Adrenal gland (tissue), 12 donors: Measurements from ENCODE around the gene DEPDC1B. TPM values are rescaled to one million over a fixed set of nuclear protein-coding genes. Genes with fewer than 3 reads are reported as not detected.
"Not testable (repeated sequence)": the region's sequence is repeated elsewhere in the genome, so short reads cannot be mapped to it uniquely, and the experiment has no call there.

Source experiments
- DNase-seq, 7 donors: peaks; one replicate each; pipeline ENCODE4 v3.0.0-alpha.2; 2019 to 2020
- H3K27ac ChIP-seq, 5 donors: fragments of 200-600 bp; sonication (generic) in 4 of 5; 1 replicate in 3 of 5; 2 replicates in 2 of 5; pipeline versions ENCODE4 v1.5.1 to v1.8.0; 2016 to 2020; ENCODE audit warnings: mild to moderate bottlenecking in 1 of 5
- H3K27me3 ChIP-seq: fragments of 200-600 bp; 2 replicates; pipeline ENCODE4 v1.8.0; 2021
- H3K36me3 ChIP-seq, 2 donors: fragments of 200-600 bp; replicated peaks in 1 of 2; 1 replicate in 1 of 2; 2 replicates in 1 of 2; pipeline versions ENCODE4 v1.5.1 to v1.8.0; 2018 to 2022
- H3K4me1 ChIP-seq, 2 donors: fragments of 200-600 bp; replicated peaks in 1 of 2; 1 replicate in 1 of 2; 2 replicates in 1 of 2; pipeline versions ENCODE4 v1.5.1 to v1.8.0; 2018 to 2021
- H3K4me3 ChIP-seq, 4 donors: fragments of 200-600 bp; sonication (generic) in 3 of 4; one replicate each; pipeline ENCODE4 v1.5.1; 2016 to 2018
- H3K9me3 ChIP-seq, 3 donors: fragments of 200-600 bp; sonication (generic) in 1 of 3; replicated peaks in 1 of 3; 1 replicate in 2 of 3; 2 replicates in 1 of 3; pipeline versions ENCODE4 v1.5.1 to v1.8.0; 2016 to 2021
- POLR2A ChIP-seq, 2 donors: fragments of 450-650 bp; IDR thresholded peaks; one replicate each; pipeline ENCODE4 v1.6.1; 2017; ENCODE audit warnings: antibody characterized with exemption in 2 of 2, mild to moderate bottlenecking in 2 of 2, moderate library complexity in 1 of 2
- WGBS, 4 donors: extraction: QIAGEN DNeasy Blood & Tissue Kit in 2 of 4; methylation state at CpG; one replicate each; pipeline versions ENCODE4 v1.1.5 to v1.1.7; 2013 to 2017; 5-methylcytosine and 5-hydroxymethylcytosine counted together
- intact Hi-C, 2 donors: fragments of 100-400 bp; cut with DNase I; formaldehyde crosslinking; loops; one replicate each; pipeline versions ENCODE4 v1.14.1 to v1.15.0; 2022 to 2023
- polyA plus RNA-seq, 3 donors: library from polyadenylated mRNA; stranded (reverse); fragments of 200-250 nt in 2 of 3; fragments of 350-450 nt in 1 of 3; fragmentation: Illumina TruSeq in 1 of 3; extraction: RNeasy Lipid Tissue Mini Kit (QIAGEN cat#74804) in 1 of 3; gene quantifications; one replicate each; pipeline ENCODE4 v1.2.3, GENCODE V29; 2013 to 2014
- total RNA-seq, 9 donors: library from RNA; depleted of rRNA in 4 of 9; stranded (reverse); fragments of >200 nt in 4 of 9; fragments of 120-200 nt in 1 of 9; fragmentation: NEBNext Ultra II Directional in 1 of 9; extraction: Animal tissue kit (Norgen Biotek cat#: 25700) in 1 of 9; gene quantifications; one replicate each; pipeline versions ENCODE4 v1.1.0 to v1.2.4, GENCODE V29; 2013 to 2023
- TF ChIP-seq, protein P1 (sequence below), 6 experiments: fragments of 450-650 bp in 4 of 6; fragments of 200-600 bp in 2 of 6; sonication (generic) in 1 of 6; IDR thresholded peaks; 1 replicate in 5 of 6; 2 replicates in 1 of 6; pipeline versions ENCODE4 v1.5.1 to v1.8.0; 2016 to 2021; ENCODE audit warnings: antibody characterized with exemption in 6 of 6, mild to moderate bottlenecking in 2 of 6, moderate library complexity in 1 of 6
- donor health status: healthy with polysubstance abuse.
- donor health status: Bipolar disorder and iron deficiency.
- donor health status: DM: yes; HTN: yes; CAD: no.
- donor health status: DM: no; HTN: no; CAD: no.
- donor health status: DM: no; HTN: no; CAD: no.
- donor health status: DM: yes; HTN: yes; CAD: no.

The DEPDC1B gene
- total and polyA plus RNA-seq, 12 donors, result 0.08 to 7.0 (median 0.36) TPM; not detected in 1

DNA sequence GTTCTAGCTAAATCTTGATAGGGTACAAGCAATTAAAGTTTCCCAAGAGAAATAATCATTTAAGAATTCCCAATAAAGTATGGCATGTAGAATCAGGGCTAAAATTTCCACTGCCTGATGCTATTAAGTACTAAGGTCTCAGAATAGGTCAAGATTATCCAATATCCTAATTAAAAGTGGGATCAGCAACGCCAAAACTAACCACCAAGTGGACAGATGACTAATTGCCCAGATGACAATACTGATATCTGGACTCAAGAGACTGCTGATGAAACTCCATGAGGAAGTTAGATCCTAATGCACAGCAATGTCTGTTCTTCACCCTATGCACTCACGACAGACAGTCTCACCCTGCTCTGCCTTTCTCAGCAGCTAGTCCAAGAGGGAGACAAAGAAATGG lies 14.3 kb downstream of the DEPDC1B start:
- H3K4me3 ChIP-seq, result no peak overlapping the region
- intact Hi-C loops, result no loop called here
- DNase-seq, result no peak
- no peak overlapping the region for H3K27ac ChIP-seq
- no peaks in the 10 kb centered on the region for H3K36me3 ChIP-seq
- H3K9me3 ChIP-seq, result no peaks in the 10 kb centered on the region
- H3K4me1 ChIP-seq, result no peaks in the 10 kb centered on the region
- H3K27me3 ChIP-seq, result no peaks in the 10 kb centered on the region
- TF ChIP-seq, protein P1, sequence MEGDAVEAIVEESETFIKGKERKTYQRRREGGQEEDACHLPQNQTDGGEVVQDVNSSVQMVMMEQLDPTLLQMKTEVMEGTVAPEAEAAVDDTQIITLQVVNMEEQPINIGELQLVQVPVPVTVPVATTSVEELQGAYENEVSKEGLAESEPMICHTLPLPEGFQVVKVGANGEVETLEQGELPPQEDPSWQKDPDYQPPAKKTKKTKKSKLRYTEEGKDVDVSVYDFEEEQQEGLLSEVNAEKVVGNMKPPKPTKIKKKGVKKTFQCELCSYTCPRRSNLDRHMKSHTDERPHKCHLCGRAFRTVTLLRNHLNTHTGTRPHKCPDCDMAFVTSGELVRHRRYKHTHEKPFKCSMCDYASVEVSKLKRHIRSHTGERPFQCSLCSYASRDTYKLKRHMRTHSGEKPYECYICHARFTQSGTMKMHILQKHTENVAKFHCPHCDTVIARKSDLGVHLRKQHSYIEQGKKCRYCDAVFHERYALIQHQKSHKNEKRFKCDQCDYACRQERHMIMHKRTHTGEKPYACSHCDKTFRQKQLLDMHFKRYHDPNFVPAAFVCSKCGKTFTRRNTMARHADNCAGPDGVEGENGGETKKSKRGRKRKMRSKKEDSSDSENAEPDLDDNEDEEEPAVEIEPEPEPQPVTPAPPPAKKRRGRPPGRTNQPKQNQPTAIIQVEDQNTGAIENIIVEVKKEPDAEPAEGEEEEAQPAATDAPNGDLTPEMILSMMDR (IDR thresholded peaks at IDR 0.05), result no peak
- TF ChIP-seq POLR2A (IDR thresholded peaks at IDR 0.05), result no peak
- whole genome bisulfite sequencing, 4 donors, result 74 to 88% (median 85%) methylated on average over 2 of the region's 2 CpGs

DNA sequence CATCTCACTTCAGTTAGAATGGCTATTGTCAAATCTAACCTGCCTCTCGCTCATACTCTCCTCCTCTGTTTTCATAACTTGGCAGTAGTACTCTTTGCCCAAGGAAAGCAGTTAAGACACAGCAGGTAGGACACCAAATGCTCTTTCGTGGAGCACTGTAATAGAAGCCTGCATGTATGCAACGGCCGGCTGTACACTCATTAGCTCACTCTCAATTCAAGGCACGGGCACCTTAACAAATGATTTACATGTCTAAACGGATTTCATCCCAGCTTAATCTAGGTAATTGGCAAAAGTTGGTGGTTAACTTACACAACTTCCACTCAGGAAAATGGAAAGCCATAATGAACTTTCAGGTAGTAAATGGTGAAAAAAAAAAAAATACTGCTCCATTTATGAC lies 14.9 kb downstream of the DEPDC1B start:
- no peak for TF ChIP-seq POLR2A (IDR thresholded peaks at IDR 0.05)
- TF ChIP-seq, protein P1 (IDR thresholded peaks at IDR 0.05), result no peak
- WGBS, 4 donors, result 94 to 98% (median 95%) methylated on average over 6 of the region's 6 CpGs
- intact Hi-C loops, result no loop called here
- H3K4me1 ChIP-seq, result no peaks in the 10 kb centered on the region
- no peak for DNase-seq
- H3K9me3 ChIP-seq, result no peaks in the 10 kb centered on the region
- no peaks in the 10 kb centered on the region for H3K27me3 ChIP-seq
- H3K4me3 ChIP-seq, result no peak overlapping the region
- no peak overlapping the region for H3K27ac ChIP-seq
- H3K36me3 ChIP-seq, result no peaks in the 10 kb centered on the region

DNA sequence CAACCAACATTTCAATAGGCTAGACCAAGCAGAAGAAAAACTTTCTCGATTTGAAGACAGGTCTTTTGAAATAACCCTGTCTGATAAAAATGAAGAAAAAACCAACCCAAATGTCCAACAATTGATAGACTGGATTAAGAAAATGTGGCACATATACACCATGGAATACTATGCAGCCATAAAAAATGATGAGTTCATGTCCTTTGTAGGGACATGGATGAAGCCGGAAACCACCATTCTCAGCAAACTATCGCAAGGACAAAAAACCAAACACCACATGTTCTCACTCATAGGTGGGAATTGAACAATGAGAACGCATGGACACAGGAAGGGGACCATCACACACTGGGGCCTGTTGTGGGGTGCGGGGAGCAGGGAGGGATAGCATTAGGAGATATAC lies 18.0 kb downstream of the DEPDC1B start:
- intact Hi-C loops, H3K36me3 ChIP-seq, H3K4me3 ChIP-seq, H3K27ac ChIP-seq, H3K9me3 ChIP-seq, H3K27me3 ChIP-seq, DNase-seq, H3K4me1 ChIP-seq: not testable (repeated sequence)
- WGBS, 4 donors, result 95 to 99% (median 96%) methylated on average over 5 of the region's 5 CpGs

DNA sequence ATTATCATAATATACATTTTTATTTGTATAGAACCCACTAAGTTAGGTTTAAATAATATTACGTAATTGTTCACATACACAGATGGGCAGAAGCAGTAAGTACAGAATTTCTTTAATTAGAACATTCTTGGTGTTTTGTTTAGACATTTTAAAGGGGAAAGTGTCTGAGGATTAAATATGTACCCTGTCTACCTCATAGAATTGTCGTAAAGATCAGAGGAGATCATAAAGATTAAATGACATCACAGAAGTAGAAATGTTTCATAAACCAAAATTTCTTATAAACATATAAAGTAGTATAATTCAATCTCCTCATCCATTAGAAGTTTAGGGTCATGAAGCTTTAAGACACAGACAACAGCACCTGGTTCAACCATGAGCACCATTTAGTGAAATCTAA lies 20.1 kb downstream of the DEPDC1B start:
- Histone ChIP-seq H3K9me3 (no peaks in the 10 kb centered on the region), H3K27me3 (no peaks in the 10 kb centered on the region), H3K27ac (no peak overlapping the region), H3K36me3 (no peaks in the 10 kb centered on the region), H3K4me1 (no peaks in the 10 kb centered on the region), H3K4me3 (no peak overlapping the region)
- TF ChIP-seq, protein P1 (IDR thresholded peaks at IDR 0.05), result no peak
- no peak for TF ChIP-seq POLR2A (IDR thresholded peaks at IDR 0.05)
- 94 to 99% (median 96%) methylated on average over 2 of the region's 2 CpGs for WGBS, 4 donors
- no peak for DNase-seq
- intact Hi-C loops, result loop anchor here in 1 of 2 donors (10.0 kb wide), 1 partner anchor 1255 kb away; no protein-coding TSS in a partner anchor

DNA sequence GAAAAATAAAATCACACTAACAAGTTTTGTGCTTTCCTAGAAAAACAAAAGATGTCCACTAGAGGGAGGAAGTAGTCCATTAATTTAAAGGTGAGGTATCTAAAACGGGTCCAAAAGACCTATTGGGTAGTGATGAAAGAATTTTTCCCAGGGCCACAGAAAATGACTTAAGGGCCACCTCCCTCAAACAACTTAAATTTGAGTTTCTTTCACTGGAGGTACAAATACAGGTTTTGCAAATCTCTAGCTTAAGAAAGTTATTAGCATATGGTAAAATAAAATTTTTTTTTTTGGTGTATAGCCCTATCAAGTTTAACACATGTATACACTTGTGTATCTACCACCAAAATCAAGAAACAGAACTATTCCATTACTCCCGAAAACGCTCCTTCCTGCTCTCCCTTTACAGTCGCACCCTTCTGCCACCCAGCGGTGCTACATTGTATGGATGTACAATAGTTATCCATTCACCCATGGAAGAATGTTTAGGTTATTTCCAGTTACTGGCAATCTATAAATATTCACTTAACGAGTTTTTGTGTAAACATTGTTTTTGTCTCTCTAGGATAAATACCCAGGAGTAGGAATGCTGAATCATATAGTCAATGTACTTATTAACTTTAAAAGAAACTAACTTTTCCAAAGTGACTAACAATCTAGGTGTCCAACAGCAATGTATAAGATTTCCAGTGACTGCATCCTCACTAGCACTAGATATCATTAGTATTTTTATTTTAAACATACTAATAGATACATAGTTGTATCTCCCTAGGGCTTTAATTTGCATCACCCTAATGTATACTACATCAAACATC lies 21.9 kb downstream of the DEPDC1B start:
- no peaks in the 10 kb centered on the region for H3K4me1 ChIP-seq
- WGBS, 4 donors, result 54 to 71% (median 57%) methylated on average over 6 of the region's 6 CpGs
- TF ChIP-seq, protein P1 (IDR thresholded peaks at IDR 0.05), result peak; percentile 42 to 71 (median 58)
- no peak for TF ChIP-seq POLR2A (IDR thresholded peaks at IDR 0.05)
- no peaks in the 10 kb centered on the region for H3K36me3 ChIP-seq
- H3K27me3 ChIP-seq, result no peaks in the 10 kb centered on the region
- H3K4me3 ChIP-seq, result no peak overlapping the region
- no peak overlapping the region for H3K27ac ChIP-seq
- no peak for DNase-seq
- no peaks in the 10 kb centered on the region for H3K9me3 ChIP-seq
- intact Hi-C loops, result loop anchor here in 1 of 2 donors (10.0 kb wide), 1 partner anchor 1257 kb away; no protein-coding TSS in a partner anchor
